NT2/D1 (cell line): ENCODE results near the gene NSRP1.

Experiments
- YY1 ChIP-seq: IDR thresholded peaks from 2 replicates; pipeline ENCODE4 v1.6.1; 2011; ENCODE audit not compliant: insufficient read length, insufficient read depth
- ZNF274 ChIP-seq: IDR thresholded peaks from 2 replicates; pipeline ENCODE4 v1.6.1; 2011; ENCODE audit warnings: mild to moderate bottlenecking, low read depth, low read length

GRCh38 chr17:30134551-30134950 is 17.9 kb downstream of the NSRP1 start:
- TF ChIP-seq ZNF274 (no peak), YY1 (no peak)
